HG03575 (cell line): ENCODE results near the gene PARP6.

ENCODE experiments used
- ATAC-seq: cut with Tn5 transposase; IDR thresholded peaks from one replicate; pipeline ENCODE4 v1.9.1; 2021; ENCODE audit not compliant: unreplicated experiment, insufficient number of reproducible peaks, low FRiP score; ENCODE audit errors: extremely low read depth

PARP6 gene

DNA sequence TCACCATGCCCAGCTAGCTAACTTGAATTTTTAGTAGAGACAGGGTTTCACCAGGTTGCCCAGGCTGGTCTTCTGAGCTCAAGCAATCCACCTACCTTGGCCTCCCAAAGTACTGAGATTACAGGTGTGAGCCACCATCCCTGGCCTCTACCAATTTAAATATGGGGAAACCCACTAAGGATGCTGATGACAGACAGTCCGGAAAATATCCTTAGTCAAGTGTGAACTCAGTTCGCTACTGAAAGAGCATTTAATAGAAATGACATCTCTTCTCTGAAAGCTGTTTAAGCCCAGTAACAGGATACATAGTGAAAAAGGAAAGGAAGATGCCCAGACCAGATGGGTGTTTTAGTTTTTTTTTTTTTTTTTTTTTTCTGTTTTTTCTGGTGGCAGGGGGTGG lies 67.1 kb downstream of the PARP6 start:
- ATAC-seq: no peak

DNA sequence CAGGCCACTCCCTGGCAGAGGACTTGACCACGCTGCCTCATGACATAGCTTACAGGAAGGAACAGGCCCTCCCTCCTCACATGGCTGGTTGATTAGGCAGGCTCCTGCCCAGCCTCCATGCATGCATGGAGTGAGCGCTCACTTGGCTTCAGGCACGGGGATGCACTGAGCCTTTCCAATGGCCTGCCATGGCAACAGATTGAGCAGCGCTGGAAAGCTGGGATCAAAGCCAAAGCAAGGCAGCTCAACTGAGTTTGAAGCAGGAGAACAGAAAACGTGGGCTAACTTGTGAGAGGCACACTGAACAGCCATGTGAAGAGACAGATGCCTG lies 68.9 kb downstream of the PARP6 start:
- ATAC-seq: no peak

GRCh38 chr15:72202801-72203506 lies 69.4 kb downstream of the PARP6 start:
- no peak for ATAC-seq

DNA sequence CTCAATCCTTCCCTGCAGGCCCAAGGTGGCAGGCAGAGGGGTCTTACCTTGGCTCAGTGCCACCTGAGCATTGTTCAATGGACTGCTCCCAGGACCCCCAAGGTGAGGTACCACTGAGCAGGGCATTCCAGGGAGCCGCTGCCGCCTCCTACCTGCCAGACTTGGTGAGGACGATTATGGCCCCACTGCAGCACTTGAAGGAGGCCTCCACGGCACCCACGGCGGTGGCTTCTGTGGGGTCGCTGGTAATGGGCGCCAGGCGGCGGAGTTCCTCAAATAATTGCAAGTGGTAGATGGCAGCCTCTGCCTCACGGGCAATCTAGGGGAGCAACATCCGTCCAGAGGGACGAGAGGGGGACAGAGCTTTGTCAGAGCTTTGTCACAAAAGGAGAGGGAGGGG lies 70.1 kb downstream of the PARP6 start:
- no peak for ATAC-seq

GRCh38 chr15:72201391-72201921 lies 70.9 kb downstream of the PARP6 start:
- no peak for ATAC-seq

- no peak for ATAC-seq
Measured at GRCh38 chr15:72200395-72201237, 71.7 kb downstream of the PARP6 start.

GRCh38 chr15:72199721-72200212 lies 72.6 kb downstream of the PARP6 start:
- no peak for ATAC-seq

GRCh38 chr15:72199205-72199515 lies 73.2 kb downstream of the PARP6 start:
- no peak for ATAC-seq

- no peak for ATAC-seq
Measured at GRCh38 chr15:72198356-72199204, 73.8 kb downstream of the PARP6 start.

GRCh38 chr15:72197460-72198355 lies 74.6 kb downstream of the PARP6 start, which contains the start of gene GRAMD2A:
Gene GRAMD2A (minus strand): TSS chr15:72197787.
- no peak for ATAC-seq

- ATAC-seq: no peak
Measured at GRCh38 chr15:72197041-72197459, 75.3 kb downstream of the PARP6 start.

DNA sequence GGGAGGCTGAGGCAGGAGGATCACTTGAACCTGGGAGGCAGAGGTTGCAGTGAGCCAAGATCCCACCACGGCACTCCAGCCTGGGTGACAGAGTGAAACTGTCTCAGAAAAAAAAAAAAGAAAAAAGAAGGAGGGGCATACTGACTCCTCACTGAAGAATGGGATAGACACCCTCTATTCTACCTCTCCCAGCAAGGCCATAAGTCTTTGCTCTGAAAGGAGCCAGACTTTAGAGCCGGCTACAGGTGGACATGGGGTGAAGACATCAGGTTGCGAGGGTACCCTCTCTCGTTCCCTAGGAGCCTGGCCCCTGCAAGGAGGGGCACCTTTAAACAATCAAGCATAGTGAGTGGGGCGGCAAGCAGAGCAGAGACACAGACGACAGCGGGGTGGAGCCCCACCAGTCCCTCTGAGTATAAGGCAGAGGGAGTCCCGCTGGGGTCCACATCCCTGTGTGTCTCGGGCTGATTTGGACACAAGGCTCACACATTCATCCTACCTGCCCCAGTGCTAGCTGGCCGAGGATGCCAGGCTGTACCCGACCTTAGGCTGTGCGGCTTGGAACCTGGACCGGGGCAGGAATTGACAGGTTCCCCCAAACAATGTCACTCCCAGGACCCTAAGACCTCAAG lies 75.8 kb downstream of the PARP6 start:
- no peak for ATAC-seq

DNA sequence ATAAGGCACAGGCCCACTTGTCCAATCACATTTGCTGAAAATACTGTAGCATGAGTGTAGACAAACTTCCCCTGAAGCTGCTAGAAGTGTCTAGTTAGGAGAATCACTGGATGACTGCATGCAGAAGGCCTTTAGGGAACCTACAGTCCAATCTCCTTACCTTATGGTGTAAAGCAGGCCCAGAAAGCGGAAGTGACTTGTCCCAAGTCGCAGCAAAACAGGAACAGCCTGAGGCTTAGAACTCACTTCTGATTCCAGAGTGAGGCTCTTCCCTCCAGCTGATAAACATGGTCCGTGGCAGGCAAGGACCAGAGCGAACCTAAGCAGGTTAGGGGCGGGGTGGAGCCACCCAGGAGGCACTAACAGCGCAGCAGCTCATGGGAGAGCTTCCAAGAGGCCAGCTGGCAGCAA lies 77.2 kb downstream of the PARP6 start:
- no peak for ATAC-seq

DNA sequence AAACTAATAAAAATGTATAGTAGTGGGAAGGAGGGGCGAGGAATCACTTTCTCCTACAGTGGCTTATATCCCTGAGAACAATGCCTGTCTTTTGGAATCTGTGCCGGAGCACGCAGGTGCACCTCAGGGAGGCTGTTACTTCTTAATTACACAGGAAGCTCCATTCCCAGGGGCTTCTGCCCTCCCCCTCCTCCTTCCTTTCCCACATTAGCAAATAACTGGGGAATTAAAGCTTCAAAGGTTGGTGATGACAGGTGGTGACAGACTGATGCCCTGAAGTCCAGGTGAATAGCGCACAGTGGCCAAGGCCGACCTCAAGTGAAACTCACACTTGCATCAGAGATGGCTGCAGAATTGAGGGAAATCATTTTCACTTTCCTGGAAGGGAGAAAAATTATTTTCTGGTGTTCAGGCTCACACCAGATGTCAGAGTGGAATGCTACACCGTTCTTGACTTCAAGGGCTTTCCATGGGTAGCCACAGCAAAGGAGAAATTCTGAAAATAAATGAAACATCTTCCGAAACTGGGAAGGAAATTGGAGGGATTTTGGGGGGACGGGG lies 78.4 kb downstream of the PARP6 start:
- ATAC-seq: no peak

- no peak for ATAC-seq
Measured at GRCh38 chr15:72192416-72192815, 79.9 kb downstream of the PARP6 start.
